GM18520 (cell line): ENCODE measurements around the gene NOL6.
"Not testable (repeated sequence)": the region's sequence is repeated elsewhere in the genome, so short reads cannot be mapped to it uniquely, and the experiment has no call there.

ENCODE experiments used
- ATAC-seq: cut with Tn5 transposase; IDR thresholded peaks from one replicate; pipeline ENCODE4 v1.9.1; 2021; ENCODE audit not compliant: unreplicated experiment

NOL6 gene

DNA sequence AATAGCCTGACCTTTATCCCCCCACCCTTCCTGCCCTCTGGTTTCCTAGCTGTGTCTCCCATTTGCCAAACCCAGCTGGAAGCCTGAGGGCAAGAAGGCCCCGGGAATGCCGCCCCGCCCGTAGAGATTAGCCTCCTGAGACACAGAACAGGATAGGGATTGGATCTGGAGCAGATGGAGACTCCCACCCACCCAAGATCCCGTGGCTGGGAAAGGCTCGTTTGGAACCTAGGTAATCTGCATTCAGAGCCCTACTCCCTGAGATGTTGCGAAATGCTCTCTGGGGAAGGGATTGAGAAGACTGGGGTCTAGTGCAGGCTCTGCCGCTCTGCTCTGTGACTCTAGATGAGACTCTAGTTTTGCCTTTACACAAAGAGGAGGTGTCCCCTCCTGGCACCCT, 37.3 kb downstream of the NOL6 start:
- no peak for ATAC-seq

DNA sequence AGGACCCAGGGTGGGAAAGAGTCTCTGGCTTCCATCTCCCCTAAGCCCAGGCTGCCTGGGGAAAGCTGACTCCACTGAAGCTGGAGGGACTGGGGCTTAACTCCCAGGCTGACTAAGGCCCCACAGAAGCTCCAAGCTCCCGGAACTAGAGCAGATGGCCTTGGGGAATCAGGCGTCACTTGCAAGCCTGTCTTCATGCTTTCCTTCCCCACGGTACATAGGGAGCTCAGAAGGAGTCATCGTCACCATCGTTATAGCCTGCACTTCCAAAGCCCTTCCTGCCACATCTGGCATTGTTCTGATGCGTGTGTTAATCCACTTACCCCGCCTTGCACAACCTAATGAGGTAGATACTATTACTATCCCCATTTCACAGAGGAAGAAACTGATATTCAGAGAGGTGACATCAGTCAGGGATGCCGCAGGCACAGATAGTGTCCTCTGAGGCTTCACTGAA, 37.9 kb downstream of the NOL6 start:
- ATAC-seq, result no peak

DNA sequence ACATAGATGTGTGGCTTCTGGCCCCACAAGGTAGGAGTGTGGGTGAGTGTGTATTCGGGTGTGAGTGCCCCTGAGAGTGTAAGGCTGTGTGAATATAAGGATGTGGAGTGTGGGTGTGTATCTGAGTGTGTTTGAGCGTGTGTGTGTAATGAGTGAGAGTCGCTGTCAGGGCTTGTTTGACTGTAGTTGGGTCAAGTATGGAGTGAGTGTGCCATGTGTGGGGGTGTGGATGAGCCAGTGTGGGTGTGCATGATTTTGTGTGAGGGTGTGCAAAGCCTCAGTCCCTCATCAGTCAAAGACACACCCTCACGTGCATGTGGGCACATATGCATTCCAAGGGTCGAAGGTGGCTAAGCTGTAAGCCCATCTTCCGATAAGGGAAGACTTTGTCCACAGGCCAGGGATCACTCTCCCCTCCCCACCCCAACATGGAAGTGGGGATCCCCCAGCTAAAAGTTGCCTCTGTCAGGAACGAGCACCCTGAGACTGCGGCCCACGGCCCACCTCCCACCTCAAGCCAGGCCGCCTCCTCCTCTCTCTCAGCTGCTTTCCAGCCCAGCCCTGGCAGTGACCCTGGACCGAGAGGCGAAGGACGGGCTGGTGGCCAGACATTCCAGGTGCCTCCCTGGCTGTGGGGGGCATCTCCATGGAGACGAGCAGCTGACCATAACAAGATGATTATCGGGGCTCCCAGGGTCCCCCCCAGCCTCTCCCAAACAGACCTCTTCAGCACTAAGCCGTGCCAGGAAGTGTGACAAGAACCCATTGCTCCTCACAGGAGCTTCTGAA, 39.2 kb downstream of the NOL6 start:
- ATAC-seq, result no peak

DNA sequence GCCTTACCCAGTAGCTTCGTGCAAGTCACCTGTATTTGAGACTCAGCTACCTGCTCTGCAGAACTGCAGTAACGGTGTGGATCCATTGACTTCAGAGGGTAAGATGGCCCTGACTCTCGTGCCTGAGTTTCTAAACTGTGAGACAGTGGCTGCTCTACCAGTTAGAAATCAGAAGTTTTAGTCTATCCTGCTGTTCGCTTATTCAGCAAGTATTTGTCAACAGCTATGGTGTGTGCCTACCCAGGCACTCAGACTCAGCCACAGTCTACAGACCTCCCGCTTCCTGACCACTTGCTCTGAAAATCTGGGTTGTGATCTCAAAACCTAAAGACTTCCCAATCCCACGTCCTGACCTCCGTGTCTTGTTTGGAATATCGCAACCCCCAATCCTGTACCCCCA, 39.9 kb downstream of the NOL6 start:
- no peak for ATAC-seq

DNA sequence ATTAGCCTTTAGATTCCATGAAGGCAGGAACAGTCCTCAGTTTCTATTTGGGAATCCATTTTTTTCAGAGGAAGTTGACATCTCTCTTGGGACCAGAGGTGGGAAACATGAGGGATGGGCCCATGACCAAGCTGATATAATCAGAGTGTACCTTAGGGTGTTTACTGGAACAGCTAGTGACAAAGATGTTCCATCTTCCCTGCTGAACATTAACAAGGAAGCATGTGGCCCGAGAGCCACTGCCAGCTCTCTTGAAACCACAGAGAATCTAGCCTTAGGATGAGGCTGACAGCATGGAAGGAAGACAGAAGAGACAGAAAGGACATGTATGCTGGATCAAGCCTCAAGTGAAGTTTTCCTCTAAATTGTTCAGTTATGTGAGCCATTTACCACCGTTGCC, 42.3 kb downstream of the NOL6 start:
- no peak for ATAC-seq

DNA sequence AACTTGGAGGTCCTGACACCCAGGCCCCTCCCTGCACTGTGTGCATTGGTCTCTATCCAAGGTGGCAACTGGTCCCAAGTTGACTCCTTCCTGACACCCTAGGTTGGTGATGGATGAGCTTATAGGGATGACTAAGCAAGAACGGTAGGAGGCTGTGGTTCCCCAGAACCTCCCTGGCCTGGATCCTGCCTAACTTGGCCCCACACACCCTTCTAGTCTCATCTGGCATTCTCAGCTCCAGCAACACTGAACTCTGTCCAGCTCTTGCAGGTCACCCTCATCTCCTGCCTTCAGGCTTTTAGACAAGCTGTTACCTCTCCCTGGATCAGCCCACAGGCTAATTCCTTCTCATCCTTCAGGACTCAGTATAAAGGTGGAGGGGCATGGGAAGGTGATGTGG, 42.8 kb downstream of the NOL6 start:
- ATAC-seq, result no peak

DNA sequence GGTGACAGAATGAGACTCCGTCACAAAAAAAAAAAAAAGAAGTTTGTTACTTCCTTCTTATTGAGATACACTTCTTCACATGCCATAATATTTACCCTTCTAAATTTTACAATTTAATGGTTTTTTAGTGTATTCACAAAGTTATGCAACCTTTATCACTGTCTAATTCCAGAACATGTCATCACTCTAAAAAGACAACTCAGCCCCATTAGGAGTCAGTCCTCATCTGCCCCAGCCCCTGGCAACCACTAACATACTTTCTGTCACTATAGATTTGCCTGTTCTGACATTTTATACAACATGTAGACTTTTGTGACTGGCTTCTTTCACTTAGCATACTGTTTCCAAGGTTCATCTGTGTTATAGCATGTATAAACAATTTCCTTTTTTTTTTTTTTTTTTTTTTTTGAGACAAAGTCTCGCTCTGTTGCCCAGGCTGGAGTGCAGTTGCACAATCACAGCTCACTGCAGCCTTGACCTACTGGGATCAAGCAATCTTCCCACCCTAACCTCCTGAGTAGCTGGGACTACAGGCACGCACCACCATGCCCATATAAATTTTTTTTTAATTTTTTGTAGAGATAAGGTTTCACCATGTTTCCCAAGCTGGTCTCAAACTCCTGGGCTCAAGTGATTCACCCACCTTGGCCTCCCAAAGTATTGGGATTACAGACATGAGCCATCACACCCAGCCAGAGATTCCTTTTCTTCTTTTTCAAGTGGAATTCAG, 44.3 kb downstream of the NOL6 start:
- ATAC-seq, result no peak

DNA sequence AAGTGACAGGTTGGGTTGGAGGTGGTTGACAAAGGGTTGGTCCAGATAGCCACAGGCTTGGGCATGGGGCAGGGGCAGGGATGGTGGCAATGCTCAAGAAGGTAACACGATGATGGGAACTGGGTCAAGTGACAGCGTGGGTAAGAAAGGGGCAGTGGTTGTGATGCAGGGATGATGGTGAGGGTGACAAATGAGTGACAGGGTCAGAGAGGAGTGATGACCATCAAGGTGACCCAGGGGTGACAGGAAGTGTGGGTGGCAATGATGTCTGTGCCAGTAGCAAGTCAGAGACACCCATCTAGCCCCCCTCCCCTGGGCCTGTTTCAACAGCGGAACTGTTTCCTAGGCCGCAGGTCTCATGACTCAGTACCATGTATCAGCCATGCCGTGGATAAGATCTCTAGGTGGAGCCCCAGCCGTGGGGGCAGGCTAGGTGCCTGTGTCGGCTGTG, 46.9 kb downstream of the NOL6 start:
- no peak for ATAC-seq

DNA sequence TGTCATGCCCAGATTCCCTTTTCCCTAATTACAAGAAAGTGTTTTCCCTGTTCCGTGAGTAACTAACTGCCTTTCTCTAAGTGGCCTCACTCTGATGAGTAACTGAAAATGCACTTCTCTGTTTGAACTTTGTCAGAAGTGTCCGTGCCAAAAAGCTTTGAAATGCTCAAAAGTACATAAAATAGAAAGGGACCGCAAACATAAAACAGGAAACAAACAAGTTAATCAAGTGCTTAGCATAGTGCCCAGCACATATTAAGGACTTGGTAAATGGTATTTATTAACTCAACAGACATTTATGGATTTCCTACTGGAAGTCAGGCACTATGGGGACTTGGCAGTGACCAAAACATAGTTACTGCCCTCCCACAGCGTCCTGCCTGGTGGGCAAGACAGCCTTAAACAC, 48.6 kb downstream of the NOL6 start:
- no peak for ATAC-seq

DNA sequence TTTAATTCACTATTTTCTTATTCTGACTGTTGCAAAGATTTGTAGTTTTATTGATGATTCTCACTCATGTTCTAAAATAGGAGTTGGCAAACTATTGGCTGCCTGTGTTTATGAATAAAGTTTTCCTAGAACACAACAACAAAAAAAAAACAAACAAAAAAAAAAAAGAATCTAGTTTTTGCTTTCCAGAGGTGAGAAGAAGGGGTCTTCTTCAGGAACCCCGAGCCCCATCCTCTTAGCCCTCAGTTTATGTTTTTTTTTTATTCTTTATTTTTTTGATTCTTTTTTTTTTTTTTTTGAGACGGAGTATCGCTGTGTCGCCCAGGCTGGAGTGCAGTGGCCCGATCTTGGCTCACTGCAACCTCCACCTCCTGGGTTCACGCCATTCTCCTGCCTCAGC, 49.2 kb downstream of the NOL6 start:
- not testable (repeated sequence) for ATAC-seq

DNA sequence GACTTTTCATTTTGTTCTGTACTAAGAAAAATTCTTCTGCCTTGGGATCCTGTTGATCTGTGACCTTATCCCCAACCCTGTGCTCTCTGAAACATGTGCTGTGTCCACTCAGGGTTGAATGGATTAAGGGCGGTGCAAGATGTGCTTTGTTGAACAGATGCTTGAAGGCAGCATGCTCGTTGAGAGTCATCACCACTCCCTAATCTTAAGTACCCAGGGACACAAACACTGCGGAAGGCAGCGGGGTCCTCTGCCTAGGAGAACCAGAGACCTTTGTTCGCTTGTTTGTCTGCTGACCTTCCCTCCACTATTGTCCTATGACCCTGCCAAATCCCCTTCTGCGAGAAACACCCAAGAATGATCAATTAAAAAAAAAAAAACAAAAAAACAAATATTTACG, 49.7 kb downstream of the NOL6 start:
- ATAC-seq, result not testable (repeated sequence)

DNA sequence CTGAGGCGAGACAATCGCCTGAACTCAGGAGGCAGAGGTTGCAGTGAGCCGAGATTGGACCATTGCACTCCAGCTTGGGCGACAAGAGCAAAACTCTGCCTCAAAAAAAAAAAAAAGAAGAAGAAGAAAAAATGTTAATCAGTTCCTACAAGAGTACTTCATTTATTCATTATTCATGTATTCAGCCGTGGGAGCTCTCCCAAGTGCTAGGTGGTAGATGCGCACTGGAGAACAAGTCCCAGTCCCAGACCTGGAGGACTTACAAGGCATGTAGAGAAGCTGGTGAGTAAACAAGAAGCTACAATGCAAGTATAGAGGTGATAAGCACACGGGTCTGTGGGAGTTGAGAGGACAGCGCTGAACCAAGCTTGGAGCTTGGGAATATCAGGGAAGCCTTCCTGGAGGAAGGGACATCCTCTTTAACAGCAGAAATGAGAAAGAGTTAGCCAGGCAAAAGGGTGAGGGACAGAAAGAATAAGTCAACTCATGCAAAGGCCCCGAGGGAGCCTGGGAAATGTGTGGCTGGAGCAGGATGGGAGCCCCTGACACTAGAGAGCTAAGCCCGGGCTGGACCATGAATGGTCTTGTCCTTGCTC, 53.9 kb downstream of the NOL6 start:
- ATAC-seq, result no peak

DNA sequence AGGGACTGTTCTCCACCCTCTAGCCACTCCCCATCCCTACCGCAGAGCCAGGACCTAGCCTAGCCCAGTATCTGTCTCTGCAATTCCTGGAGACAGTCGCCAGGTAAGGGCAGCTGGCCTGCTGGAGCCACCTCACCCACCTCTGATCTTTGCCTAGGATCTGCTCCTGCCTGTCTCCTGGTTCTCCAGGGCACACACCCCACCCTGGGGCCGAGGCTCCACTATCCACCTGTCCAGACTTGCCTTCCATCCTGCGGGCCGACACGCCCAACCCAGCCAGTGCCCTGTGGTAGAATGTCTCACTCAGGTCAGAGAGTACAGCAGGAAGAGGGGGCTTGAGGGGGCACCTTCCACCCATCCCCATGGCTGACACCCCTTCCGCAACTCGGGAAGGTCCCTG, 55.6 kb downstream of the NOL6 start:
- no peak for ATAC-seq

DNA sequence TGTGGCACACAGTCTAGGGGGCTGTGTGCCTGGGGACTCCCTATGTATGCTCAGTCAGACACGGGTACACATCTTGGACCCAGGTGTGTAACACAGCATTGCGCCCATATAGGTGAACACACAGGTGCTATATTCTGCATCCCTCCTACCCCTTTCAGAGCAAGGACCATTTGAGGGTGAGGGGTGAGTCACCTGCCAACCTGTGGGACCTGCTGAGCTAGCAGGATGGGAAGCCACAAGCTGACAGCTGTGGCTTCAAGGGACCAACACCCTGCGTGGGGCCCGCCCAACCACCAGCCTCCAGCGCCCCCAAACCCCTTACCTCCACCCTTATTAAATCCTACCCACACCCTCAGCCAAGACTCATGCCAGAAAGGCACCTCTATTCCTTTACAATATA, 56.7 kb downstream of the NOL6 start:
- no peak for ATAC-seq

DNA sequence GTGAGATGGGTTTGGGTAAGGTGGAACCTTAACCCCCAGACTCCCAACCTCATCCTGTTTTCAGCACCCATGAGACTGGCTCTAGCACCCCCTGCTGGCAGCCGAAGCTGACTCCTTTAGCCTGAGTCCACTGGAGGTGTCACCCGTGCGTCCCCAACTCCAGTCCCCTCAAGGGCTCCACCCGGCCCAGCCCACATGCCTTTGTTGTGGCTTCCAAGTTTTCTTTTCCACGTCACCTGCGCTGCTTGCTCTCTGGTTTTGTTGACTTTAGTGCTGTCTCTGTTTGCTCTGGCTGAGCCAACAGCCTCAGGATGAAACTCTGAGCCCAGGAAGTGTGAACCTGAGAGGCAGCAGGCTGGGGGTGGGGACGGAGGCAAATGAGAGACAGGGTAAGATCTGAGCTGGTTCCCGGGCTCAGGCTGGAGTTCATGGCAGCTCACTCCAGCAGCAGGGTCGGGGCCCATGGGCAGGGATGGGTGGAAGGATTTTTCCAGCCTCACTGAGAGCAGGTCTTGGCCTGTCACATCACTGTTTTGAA, 58.2 kb downstream of the NOL6 start:
- ATAC-seq, result no peak

DNA sequence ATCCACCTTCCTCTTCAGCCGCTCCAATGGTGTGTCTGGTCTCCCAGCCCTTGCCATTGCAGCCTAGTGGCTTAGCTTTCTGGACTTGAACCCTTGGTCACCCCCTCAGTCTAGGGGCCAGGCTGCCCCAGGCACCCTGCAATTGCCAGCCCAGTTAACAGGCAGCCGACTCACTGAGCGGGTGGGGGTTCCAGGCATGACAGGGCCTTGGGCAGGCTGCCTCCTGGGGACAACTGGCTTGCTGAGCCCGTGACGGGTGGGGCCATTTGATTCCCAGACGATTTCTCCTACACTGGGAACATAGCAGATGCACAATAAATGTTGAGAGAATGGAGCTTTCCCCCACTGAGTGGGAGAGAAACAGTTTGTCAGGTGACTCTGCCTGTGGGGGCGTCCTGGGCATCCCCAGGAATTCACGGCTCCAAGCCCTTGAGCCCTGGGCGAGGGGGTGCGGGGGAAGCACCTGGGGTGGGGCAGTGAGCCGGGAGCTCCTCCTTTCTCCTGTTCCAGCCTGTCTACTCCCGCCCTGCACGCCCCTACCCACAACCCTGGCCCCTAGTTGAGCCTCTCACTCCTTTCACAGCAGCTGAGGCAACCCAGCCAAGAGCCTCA, 58.7 kb downstream of the NOL6 start:
- ATAC-seq, result no peak

DNA sequence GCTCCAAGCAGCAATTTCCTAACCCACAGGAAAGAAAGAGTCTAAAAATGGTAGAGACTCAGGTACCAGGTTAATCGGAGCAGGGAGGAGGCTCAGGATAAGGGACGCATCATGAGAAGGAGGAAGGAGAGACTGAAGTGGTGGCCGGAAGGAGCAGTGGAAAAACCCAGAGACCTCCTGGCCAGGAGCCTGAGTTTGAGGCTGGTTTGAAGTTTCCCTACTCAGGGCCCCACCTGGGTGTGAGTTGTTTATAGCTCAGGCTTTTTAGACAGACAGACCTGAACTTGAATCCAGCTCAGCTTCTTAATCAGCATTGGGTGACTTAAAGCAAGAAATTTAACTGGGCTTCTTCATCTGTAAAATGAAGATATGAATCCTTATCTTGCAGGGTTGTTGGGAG, 59.5 kb downstream of the NOL6 start:
- ATAC-seq, result no peak
